GM18519 (cell line): ENCODE results near the gene LARP4.
A peak's percentile ranks its signal among the peaks of the same experiment; 100 is the strongest.
"Not testable (repeated sequence)": the region's sequence is repeated elsewhere in the genome, so short reads cannot be mapped to it uniquely, and the experiment has no call there.

Experiments used
- ATAC-seq: cut with Tn5 transposase; IDR thresholded peaks from one replicate; pipeline ENCODE4 v1.9.1; 2021; ENCODE audit warnings: mild to moderate bottlenecking, moderate library complexity; ENCODE audit not compliant: unreplicated experiment, low FRiP score

LARP4 gene

DNA sequence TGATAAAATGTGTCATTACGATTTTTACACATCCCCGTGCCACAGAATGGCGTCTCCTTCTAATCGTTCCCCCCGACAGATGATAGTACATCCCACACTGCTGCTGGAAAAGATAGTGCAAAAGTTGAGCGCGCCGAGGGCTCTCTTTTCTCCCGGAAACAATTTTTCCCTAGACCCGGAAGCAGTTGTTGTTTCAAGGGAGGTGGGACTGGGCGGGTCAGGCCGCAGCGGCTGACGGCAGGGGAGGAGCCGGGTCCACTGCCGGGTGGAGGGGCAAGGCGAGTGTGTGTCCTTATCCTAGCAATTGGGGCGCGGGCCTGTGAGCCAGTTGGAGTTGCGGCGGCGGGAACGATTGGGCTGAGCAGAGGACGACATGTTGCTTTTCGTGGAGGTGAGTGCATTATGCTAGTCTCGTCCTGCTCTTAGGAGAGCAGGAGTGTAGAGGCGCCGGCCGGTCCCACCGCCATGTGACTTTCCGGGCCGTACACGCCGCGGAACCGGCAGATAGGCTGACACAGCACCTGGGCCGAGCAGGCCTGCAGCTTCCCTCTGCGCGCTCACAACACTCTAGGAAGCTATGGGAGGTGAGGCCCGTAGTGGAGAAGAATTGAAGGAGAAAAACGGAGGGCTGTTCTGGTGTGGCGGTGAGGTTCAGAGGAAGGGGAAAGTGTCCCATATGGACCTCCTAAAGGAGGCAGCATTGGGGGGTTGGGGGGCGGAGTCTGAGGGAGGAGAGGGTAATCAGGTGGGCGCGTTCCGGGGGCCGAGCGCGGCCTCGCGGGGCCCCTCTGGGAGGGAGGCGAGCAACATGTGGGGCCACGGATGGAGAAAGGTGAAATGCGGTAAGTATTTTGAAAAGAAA lies at the start of gene LARP4:
Gene LARP4, plus strand, starts transcription at position 248 of the 862 bp plus-strand sequence. Its CDS starts 126 bp downstream, at position 374.
- ATAC-seq: peak; percentile 88

DNA sequence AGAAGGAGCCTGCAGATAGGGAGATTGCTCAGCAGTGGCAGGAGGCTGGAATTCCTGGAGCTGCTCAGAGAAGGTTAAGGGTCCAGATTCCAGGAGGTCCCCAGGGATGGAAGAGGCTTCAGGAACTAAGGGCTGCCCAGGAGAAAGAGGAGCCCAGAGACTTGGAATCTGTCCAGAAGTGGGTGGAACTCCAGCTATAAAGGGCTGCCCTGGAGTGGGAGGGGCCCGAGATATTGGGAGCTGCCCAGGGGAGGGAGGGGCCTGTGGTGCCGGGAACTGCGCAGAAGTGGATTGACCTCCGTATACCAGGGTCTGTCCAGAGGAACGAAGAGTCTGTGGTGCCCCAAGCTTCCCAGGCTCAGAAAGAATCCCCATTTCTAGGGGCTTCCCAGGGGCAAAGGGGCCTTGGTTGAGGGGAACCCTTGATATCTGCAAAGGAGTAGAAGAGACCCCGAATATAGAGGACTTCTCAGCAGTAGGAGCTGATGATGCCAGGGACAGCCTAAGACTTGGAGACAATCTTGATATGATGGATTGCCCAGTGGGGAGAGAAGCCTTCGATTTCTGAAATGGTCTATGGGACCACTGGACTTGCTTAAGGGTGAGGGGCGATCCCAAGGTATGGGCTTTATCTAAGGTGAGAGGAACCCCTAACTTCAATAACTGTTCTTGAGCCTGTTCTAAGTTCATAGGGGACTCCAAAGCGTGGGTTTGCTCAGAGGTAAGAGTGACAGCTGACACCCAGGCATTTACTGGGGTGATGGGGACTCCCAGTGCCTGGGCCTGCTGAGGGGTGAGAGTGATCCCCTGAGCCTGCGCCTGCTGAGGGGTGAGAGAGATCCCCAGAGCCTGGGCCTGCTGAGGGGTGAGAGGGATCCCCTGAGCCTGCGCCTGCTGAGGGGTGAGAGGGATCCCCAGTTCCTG lies 49.3 kb upstream of the LARP4 start:
- ATAC-seq: no peak

DNA sequence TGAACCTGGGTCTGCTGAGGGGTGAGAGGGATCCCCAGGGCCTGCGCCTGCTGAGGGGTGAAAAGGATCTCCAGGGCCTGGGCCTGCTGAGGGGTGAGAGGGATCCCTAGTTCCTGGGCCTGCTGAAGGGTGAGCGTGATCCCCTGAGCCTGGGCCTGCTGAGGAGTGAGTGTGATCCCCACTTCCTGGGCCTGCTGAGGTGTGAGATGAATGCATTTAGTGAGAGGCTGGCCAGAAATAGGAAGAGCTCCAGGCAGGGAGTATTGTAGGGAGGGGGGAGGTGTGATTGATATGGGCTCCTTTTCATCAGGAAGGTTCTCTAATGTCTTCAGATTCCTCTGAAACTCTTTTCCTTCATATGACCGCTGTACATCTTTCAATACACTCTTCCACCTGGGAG lies 47.3 kb upstream of the LARP4 start:
- ATAC-seq: no peak

GRCh38 chr12:50353869-50354593 lies 46.7 kb upstream of the LARP4 start:
- no peak for ATAC-seq

DNA sequence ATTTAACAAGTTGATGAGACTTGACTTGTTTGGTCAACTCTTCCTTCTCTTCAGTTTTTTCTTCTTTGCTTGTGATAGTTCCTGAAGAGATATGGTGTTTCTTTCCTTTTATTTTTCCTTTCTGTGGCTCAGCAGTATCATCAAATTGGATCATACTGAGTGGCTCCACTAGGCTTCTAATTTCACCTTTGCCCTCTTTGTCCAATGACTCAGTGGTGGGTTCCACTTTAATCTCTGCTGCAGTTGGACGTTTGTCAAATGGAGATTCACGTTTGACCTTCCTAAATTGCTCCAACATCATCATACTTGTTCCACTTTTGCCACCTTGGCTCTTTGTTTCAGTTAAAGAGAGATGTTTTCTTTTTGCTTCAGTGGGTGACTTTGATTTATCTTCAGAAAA lies 45.8 kb upstream of the LARP4 start:
- no peak for ATAC-seq

GRCh38 chr12:50355365-50355764 lies 45.3 kb upstream of the LARP4 start:
- ATAC-seq: no peak

DNA sequence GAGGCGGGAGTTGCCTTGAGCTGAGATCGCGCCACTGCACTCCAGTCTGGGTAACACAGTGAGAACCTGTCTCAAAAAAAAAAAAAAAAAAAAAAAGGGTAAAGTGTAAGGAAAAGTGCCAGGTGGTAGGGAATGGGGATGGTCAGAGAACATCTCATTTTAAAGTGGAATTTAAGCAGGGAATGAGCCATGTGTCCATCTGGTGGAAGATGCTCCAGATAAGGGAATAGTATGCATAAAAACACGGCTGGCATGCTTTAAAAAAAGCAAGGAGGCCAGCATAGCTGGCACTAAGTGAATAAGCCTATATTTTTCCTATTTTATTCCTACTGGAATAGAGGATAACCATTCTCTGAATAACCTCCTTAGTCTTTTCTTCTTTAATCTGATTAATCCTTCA lies 38.0 kb upstream of the LARP4 start:
- ATAC-seq: no peak

DNA sequence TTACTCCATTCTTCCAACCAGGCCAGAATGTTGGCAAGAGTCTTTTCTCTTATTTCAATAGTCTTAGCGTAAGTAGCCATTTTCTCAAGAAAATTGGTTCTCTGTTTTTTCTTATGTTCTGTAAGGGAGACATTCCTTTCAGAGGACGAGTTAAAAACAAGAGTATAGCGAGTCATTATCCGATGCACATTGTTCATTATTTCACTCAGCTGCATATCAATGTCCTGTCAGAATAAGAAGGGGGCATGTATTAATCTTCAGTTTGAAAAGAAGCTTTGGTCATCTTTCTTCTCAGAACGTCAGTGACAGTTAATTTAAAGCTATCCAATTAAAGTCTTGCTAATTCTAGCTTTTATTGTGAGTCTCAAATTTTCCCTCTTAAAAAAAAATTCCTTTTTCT lies 37.5 kb upstream of the LARP4 start:
- ATAC-seq: no peak

- no peak for ATAC-seq
Observed at GRCh38 chr12:50365709-50366406, 34.8 kb upstream of the LARP4 start.

DNA sequence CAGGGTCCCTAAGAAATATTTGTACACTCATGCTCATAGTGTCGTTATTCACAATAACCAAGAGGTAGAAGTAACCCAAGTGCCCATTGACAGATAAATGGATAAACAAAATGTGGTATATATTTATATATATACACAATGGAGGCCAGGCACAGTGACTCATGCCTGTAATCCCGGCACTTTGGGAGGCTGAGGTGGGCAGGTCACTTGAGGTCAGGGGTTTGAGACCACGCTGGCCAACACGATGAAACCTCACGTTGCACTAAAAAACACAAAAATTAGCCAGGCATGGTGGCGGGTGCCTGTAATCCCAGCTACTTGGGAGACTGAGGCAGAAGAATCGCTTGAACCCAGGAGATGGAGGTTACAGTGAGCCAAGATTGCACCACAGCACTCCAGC lies 30.0 kb upstream of the LARP4 start:
- not testable (repeated sequence) for ATAC-seq

DNA sequence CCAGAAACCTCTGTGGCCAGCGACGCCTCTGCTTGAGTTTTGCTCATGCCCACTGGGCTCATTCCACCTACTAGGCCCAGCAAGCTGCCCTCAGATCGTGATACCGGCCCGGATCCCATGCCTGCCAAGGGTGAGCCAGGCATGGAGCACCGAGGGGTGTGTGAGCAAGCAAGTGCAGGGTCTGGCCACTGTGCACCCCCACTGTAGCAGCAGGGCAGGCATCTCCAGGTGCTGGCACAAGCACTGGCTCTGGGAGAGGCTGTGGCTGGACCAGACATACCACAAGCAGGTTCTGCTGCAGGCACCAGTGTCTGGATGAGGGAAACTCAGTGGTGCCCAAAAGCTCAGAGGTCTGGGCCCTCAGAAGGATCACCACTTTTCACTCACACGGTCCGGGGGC lies 24.9 kb upstream of the LARP4 start:
- ATAC-seq: no peak

GRCh38 chr12:50380761-50381325 lies 19.8 kb upstream of the LARP4 start:
- ATAC-seq: no peak

- ATAC-seq: no peak
Observed at GRCh38 chr12:50387487-50387886, 13.2 kb upstream of the LARP4 start.

DNA sequence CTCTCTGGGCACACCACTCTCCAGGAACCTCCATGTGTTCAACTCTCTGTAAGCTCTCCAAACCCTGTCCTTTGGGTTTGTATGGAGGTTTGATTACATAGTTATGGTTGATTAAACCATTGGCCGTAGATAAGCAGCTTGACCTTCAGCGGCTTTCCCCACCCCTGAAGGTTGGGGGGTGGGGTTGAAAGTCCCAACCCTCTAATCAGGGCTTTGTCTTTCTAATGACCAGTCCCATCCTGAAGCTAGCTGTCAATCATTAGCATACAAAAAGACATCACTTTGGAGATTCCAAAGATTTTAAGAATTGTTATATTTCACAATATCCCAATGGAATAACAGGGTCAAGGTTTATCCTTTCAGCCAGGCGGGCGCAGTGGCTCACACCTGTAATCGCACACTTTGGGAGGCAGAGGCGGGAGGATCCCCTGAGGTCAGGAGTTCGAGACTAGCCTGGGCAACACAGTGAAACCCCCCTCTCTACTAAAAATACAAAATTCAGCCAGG lies 12.7 kb upstream of the LARP4 start:
- ATAC-seq: no peak

GRCh38 chr12:50388793-50389192 lies 11.9 kb upstream of the LARP4 start:
- ATAC-seq: not testable (repeated sequence)

GRCh38 chr12:50390316-50390741 lies 10.4 kb upstream of the LARP4 start:
- ATAC-seq: no peak

DNA sequence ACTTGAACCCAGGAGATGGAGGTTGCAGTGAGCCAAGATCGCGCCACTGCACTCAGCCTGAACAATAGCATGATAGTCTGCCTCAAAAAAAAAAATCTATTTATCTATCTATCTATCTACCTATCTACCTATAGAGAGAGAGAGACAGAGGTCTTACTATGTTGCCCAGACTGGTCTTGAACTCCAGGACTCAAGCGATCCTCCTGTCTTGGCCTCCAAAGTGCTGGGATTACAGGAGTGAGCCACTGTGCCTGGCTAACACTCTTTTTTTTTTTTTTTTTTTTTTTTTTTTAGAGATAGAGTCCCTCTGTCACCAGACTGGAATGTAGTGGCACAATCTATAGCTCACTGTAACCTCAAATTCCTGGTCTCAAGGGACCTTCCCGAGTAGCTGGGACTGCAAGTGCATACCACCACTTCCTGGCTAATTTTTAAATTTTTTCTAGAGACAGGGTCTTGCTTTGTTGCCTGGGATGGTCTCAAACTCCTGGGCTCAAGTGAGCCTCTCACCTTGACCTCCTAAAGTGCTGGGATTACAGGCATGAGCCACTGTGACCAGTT lies 6.1 kb upstream of the LARP4 start:
- ATAC-seq: no peak

GRCh38 chr12:50397117-50397650 lies 3.5 kb upstream of the LARP4 start:
- no peak for ATAC-seq

- ATAC-seq: no peak
Observed at GRCh38 chr12:50398931-50399330, 1.8 kb upstream of the LARP4 start.
